ENCODE measurements around the gene NRN1L.

DNA sequence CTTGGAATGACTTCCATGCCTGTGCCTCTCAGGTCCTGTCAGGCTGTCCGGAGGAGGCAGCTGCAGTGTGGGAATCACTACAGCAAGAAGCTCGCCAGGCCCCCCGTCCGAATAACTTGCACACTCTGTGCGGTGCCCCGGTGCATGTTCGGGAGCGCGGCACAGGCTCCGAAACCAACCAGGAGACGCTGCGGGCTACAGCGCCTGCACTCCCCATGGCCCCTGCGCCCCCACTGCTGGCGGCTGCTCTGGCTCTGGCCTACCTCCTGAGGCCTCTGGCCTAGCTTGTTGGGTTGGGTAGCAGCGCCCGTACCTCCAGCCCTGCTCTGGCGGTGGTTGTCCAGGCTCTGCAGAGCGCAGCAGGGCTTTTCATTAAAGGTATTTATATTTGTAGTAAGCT lies 1.3 kb downstream of the NRN1L start:
- TF ChIP-seq, protein P1, sequence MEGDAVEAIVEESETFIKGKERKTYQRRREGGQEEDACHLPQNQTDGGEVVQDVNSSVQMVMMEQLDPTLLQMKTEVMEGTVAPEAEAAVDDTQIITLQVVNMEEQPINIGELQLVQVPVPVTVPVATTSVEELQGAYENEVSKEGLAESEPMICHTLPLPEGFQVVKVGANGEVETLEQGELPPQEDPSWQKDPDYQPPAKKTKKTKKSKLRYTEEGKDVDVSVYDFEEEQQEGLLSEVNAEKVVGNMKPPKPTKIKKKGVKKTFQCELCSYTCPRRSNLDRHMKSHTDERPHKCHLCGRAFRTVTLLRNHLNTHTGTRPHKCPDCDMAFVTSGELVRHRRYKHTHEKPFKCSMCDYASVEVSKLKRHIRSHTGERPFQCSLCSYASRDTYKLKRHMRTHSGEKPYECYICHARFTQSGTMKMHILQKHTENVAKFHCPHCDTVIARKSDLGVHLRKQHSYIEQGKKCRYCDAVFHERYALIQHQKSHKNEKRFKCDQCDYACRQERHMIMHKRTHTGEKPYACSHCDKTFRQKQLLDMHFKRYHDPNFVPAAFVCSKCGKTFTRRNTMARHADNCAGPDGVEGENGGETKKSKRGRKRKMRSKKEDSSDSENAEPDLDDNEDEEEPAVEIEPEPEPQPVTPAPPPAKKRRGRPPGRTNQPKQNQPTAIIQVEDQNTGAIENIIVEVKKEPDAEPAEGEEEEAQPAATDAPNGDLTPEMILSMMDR (IDR thresholded peaks at IDR 0.05): no peak
- TF ChIP-seq POLR2AphosphoS5 (IDR thresholded peaks at IDR 0.05; ENCODE audit: insufficient read depth in 1 of 2, low read depth in 1 of 2): no peak
- no peak for TF ChIP-seq POLR2A (IDR thresholded peaks at IDR 0.05)
